Regular cardiac myocyte (primary cell): ENCODE measurements around the gene C2CD3. TPM values are rescaled to one million over a fixed set of nuclear protein-coding genes. Genes with fewer than 3 reads are reported as not detected.

Experiments
- total RNA-seq: library from RNA; depleted of rRNA; stranded (reverse); fragments of >200 nt; gene quantifications from 2 replicates; pipeline ENCODE4 v1.2.3, GENCODE V29; 2014

C2CD3 gene, protein sequence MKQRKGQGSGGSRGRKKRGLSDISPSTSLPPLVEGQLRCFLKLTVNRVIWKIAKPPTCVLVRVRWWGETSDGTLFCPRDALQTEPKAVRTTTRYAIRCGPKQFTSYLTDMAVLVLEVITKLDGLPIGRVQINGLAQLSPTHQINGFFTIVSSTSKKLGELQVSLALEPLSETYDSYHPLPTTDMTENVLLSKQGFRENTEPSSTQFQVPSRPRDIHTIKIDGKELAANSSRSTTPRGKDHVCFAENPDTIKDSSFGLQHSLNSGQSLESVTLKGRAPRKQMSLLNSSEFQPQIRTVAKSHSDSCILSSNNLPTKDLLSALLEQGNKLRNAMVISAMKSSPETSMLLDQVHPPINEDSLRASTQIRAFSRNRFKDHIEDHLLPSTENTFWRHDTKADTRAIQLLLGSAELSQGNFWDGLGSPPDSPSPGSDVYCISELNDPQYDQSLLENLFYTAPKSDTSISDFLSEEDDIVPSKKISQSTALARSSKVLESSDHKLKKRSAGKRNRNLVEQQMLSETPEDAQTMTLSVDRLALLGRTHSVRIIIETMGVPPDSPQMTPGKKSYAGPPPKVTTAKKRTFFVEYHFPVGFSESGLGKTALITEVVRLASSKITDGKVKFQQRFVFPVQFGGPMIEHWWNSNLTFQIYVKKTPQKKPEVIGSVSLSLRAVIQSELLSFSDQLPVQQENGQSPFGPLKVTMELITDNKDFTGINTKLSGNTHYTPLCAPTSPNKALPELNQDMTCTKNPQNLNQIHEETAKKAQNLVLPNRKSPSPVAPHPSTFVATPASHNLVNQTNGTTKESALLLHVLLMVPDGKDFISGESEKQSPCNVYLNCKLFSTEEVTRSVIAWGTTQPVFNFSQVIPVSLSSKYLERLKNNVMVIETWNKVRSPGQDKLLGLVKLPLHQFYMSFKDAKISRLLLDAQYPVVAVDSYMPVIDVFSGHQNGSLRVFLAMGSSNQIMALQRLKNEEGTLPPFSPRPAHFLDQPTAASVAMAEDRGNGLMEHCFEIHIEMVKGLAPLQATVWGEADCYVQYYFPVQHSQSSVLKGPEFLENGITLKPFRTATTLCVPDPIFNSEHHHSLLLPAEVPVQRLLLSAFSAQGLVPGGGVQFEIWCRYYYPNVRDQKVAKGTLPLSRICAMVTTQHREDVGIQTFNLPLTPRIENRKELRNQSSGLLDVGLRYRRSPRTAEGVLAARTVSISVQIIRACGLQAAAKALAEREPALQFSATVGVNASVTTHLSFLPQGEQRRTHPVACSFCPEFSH (N-terminal part only)
- 11.8 and 14.4 TPM in 2 replicates for total RNA-seq

DNA sequence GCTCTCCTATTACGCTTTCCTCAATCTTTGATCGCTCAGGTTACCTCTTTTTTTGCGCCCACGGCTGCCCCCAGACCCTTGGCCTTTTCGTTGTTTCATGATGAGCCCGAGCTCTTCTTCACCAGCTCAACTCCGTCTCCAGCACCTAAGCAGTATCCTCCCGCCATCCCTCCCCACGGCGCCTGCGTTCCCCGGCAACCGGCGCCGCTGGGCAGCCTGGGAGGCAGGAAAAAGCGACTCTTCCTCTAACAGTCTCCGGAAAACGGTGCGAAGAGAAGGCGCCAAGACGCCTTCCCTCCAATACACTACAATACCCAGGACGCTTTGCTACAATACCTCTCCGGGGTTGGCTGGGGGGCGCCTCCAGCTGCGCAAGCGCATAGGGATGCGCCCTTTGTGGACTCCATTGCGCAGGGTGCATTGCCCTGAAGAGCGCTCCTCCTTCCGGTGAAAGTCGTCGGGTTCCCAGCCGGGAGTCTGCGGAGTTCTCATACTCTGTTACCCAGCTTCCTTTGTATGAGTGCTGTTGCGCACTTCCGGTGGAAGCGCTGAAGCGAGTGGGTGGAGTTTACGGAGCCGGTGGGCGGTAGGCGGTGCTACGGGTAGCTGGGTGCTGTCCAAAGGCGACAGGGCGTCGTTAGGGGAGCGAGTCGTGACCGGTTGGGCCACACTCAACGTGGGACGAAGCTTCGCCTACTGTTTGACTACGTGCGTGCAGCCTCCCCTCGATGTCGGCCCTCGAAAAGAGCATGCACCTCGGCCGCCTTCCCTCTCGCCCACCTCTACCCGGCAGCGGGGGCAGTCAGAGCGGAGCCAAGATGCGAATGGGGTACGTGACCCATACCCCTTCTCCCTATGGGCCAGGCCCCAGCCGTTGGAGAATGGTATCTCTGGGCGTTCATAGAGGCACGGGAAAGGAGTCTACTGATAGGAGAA is at the start of gene C2CD3, which contains the start of gene PPME1:
Gene C2CD3 (minus strand): TSS at position 309 of the 936 bp plus-strand sequence. CDS start 210 bp downstream, at position 99.
Gene PPME1 (plus strand): TSS at position 596 of the 936 bp plus-strand sequence. CDS start 133 bp downstream, at position 729.

DNA sequence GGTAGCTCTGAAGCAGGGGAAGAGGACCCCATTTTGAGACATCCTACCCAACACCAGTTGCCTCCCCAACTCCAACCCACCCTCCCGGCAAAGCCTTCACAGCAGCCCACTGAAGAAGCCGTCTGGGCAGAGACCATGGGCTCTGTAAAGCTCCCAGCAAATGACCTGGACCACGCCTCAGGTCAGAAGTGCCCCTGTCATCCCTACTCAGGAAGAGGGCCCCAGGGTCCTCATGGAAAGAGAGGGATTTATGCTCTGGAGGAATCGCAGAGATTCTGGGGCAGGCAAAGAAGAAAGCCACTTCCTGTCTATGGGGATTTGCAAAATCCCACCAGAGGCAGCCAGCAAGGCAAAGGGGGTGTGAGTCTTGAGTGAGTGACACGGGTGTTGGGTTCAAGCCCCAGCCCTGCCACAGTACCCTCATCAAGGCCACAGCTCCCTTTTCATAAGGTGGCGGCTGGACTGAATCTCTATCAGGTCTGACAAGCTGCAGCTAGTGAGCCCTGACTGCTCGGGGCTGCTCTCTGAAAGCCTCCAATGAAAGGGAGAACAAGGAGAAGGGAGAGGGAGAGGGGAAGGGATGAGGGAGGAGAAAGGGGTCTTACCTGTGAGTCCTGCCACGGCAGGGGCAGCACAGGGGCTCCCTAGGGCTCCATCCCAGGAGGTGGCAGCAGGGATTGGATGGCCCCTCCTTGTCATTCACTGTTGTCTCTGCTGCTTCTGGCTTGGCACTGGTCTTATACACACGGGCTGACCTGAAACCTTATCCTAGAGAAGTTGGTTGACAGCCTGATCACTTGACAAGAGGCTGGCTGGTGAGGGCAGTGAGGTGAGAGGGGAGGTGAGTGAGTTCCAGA is 162.2 kb downstream of the C2CD3 start, which contains the start of gene UCP3:
Gene UCP3 (minus strand): TSS at position 713 of the 857 bp plus-strand sequence. CDS start 2,043 bp downstream, outside the sequence.

DNA sequence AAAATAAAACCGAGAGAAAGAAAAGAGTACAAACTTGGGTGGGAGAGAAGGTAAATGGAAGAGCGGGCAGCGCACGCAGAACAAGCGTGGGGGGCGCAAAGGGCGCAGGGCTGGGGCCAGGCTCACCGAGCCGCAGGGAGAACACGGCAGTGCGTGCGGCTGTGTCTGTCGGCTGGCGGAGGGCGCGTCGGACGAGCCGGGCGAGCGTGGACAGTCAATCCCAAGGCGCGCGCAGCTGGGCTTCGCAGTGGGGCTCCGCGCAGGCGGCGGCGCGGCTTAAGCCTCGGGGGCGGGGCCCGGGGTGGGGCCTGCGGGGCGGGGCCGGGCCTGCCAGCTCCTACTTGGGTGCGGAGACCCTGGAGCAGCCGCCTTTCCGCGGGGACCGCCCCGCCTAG is 188.2 kb downstream of the C2CD3 start, which contains the start of gene UCP2:
Gene UCP2 (minus strand): TSS at position 249 of the 395 bp plus-strand sequence. CDS start 4,465 bp downstream, outside the sequence.

Other genes starting within 250 kb of the C2CD3 start
- under 0.01 and 0.38 TPM in 2 replicates for gene DNAJB13, start 220.0 kb downstream of the C2CD3 start, total RNA-seq
- 0.56 and 0.77 TPM in 2 replicates for gene UCP2, start 188.2 kb downstream of the C2CD3 start, total RNA-seq
- gene UCP3, start 161.9 kb downstream of the C2CD3 start, total RNA-seq = 0.38 and 0.85 TPM in 2 replicates
- gene PPME1, start 287 bp upstream of the C2CD3 start, total RNA-seq = 36.4 and 44.3 TPM in 2 replicates
- 13.4 and 47.9 TPM in 2 replicates for gene P4HA3, start 140.6 kb upstream of the C2CD3 start, total RNA-seq
- 5.0 and 9.3 TPM in 2 replicates for gene PGM2L1, start 227.4 kb upstream of the C2CD3 start, total RNA-seq